GM19328 (cell line): ENCODE measurements around the gene URI1.
"Not testable (repeated sequence)": the region's sequence is repeated elsewhere in the genome, so short reads cannot be mapped to it uniquely, and the experiment has no call there.

Source experiments
- ATAC-seq: cut with Tn5 transposase; IDR thresholded peaks from one replicate; pipeline ENCODE4 v1.9.1; 2021; ENCODE audit warnings: mild to moderate bottlenecking, moderate library complexity; ENCODE audit not compliant: unreplicated experiment

URI1 gene

DNA sequence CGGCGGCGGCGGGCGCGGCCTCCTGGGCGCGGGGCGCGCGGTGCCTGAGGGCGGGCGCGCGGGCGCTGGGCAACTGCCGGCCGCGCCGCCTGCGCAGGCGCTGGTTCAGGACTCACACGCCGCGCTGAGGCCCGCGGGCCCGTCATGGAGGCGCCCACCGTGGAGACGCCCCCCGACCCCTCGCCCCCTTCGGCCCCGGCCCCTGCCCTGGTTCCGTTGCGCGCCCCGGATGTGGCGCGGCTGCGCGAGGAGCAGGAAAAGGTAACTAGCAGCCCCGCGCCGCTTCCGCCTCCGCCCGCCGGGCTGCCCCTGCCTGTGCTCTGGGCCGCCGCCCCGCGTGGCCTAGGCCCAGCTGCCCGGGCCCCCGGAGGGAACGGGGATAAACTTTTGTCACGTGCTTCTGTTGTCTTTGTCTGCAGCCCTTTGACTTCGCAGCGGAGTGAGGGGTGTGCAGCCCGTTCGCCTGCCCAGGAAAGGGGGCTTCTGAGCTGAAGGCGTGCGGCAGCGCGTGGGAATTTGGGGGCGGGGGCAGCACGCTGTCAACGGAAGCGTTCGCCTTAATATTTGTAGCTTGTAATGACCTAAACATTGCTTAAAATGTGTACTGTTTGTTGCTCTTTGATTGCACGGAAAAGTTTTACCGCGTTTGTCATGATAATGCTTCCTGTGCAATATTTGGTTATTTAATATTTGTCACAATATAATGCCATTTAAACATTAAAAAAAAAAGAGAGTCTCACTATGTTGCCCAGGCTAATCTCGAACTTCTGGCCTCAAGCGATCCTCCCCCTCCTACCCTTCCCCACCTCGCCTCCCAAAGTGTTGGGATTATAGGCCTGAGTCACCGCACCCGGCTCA is 594 bp downstream of the URI1 start:
- ATAC-seq = peak; percentile 63

DNA sequence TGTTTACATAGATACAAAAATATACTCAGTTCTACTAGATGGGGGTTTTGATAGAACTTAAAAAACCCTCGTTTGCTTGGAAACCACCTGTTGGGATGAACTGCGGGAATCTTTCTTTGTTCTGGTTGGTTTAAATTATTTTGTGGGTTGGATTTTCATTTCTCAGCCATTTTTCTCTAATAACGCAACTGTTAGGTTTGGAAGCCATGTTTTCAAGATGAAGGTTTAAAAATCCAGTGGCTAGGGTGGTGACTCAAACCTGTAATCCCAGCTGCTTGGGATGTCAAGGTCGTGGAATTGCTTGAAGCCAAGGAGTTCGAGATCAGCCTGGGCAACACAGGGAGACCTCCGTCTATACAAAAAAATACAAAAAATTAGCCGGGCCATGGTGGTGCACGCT is 1.6 kb downstream of the URI1 start:
- ATAC-seq = no peak

- no peak for ATAC-seq
Observed at GRCh38 chr19:29944390-29945012, 2.5 kb downstream of the URI1 start.

DNA sequence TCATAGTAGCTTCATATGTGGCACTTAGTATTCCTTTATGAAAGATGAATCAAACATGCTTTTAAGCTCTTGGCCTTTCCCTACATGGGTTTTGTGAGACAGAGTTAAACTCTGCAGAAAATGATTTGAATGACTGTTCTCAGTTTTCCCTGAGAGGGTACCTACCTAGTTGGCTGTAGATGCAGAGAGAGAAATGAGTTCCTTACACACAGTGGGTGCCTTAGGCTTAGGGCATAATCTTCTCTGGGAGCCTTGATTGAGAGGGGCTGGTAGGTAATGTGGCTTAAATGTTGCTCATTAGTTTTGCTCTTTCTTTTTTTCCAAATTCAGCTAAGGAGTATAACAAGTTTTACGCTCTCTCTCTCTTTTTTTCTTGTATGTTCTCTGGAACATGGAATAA is 3.0 kb downstream of the URI1 start:
- ATAC-seq = no peak

DNA sequence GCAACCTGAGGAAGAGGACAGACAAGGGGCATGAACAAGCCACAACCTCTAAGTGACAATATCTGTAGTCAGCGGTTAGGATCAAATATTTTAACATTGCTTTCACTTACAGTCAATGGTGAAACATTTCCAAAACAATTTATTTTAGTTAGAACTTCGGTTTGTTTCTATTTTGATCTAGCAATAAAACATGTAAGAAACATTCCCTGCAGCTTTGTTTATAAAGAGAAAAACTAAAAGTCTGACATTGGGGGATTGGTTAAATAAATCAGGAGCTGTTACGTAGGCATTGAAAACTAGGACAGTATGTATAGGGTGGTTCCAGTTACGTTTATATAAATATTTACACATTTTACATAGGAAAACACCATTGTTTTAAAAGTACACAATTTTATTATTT is 3.4 kb downstream of the URI1 start:
- no peak for ATAC-seq

DNA sequence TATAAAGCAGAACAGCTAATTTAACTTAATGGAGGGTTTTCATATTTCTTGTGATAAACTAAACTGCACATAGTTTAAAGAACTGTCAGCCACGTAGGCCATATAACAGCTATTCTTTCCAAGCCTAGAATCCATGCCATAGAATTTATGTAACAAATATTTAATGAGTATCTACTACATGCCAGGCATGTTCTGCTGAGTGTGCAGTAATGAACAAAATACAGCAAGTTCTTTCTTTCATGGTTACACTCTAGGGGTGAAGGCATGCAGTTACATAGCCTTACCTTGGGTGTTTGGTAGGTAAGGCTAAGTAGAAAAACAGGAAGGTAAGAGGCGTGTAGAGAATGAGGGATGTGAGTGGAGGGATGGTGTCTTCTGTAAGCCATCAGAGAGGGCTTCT is 4.6 kb downstream of the URI1 start:
- no peak for ATAC-seq

DNA sequence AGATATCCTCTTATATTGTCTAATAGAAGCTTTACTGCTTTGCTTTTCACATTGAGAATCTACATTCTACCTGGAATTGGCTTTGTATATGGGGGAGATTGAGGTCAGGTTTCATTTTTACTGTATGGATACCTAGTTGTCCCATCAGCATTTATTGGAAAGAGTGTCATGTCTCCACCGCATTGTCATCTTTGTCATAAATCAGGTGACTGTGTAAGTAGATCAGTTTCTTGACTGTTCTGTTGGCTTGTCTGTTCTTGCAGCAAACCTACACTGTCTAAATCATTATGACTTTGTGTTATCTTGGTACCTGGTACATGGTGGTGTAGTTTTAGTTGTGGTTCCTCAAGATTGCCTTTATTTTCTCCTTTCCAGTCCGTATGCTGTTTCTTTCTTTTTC is 5.8 kb downstream of the URI1 start:
- no peak for ATAC-seq

DNA sequence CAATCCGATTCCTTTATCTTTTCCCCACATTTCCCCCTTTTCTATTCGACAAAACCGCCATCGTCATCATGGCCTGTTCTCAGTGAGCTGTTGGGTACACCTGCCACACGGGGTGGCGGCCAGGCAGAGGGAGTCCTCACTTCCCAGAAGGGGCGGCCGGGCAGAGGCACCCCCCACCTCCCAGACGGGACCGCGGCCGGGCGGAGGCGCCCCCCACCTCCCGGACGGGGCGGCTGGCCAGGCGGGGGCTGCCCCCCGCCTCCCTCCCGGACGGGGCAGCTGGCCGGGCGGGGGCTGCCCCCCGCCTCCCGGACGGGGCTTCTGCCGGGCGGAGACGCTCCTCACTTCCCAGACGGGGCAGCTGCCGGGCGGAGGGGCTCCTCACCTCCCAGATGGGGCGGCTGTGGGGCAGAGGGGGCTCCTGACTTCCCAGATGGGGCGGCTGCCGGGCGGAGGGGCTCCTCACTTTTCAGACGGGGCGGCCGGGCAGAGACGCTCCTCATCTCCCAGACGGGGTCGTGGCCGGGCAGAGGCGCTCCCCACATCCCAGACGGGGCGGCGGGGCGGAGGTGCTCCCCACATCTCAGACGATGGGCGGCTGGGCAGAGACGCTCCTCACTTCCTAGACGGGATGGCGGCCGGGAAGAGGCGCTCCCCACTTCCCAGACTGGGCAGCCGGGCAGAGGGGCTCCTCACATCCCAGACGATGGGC is 6.9 kb downstream of the URI1 start:
- not testable (repeated sequence) for ATAC-seq

GRCh38 chr19:29952177-29952576 is 10.1 kb downstream of the URI1 start:
- ATAC-seq = no peak

DNA sequence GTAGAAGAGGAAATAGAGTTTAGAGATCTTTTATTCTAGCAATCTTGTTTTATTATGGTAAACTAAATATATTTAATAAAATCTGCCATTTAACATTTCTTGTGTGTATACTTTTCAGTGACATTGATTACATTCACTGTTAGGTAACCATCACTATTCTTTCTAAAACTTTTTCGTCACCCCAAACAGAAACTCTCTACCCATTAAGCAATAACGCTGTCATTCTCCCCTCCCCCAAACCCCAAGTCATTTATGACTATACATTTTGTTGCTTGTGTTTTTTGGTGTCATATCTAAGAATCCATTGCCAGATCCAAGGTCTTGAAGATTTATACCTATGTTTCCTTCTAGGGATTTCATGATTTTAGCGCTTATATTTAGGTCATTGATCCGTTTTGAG is 10.6 kb downstream of the URI1 start:
- no peak for ATAC-seq

GRCh38 chr19:29953352-29954247 is 11.6 kb downstream of the URI1 start:
- no peak for ATAC-seq

DNA sequence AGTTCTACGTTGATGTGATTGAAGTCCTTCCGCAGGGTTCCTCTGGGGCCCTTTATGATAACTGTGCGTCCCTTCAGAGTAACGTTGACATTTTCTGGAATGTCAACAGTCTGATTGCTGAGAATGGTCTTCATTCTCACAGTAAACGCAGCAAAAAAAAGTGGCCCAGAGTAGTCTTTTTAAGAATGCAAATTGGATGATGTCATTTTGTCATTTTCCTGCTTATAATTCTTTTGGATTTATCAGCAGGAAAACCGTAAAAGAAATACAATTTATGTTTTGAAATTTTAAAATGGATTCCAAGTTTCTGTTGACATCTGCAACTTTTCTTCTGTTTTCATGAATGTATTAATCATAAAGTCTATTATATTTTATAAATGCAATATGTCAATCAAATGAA is 14.8 kb downstream of the URI1 start:
- no peak for ATAC-seq

DNA sequence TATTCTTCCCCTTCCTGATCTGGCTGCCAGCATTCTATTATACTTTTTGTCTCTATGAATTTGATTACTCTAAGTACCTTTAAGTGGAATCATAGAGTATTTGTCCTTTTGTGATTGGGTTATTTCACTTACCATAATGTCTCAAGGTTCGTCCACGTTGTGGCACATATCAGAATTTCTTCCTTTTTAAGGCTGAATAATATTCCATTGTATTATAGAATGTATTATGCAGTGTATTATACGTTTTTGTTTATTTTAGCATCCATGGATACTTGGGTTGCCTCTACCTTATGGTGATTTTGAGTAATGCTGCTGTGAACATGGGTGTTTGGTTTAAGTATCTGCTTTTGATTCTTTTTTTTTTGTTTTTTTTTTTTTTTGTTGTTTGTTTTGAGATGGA is 19.3 kb downstream of the URI1 start:
- ATAC-seq = no peak

- ATAC-seq = no peak
Observed at GRCh38 chr19:29962793-29963192, 20.8 kb downstream of the URI1 start.

GRCh38 chr19:29963576-29963975 is 21.5 kb downstream of the URI1 start:
- ATAC-seq = no peak

DNA sequence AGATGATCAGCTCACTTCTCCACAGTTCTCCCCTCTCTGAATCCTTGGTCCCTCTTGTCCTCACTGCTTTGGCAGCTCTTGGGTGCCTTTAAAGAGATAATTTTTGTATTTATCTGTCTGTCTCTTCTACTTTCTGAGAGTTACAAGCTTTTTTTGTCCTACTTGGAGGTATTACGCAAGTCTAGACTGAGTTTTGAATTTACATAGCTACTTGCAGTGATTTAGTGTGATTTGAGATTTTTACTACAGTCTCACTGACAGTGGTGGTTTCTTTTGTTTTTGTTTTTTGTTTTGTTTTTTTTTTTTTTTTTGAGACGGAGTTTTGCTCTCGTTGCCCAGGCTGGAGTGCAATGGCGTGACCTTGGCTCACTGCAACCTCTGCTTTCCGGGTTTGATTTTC is 22.1 kb downstream of the URI1 start:
- ATAC-seq = no peak

DNA sequence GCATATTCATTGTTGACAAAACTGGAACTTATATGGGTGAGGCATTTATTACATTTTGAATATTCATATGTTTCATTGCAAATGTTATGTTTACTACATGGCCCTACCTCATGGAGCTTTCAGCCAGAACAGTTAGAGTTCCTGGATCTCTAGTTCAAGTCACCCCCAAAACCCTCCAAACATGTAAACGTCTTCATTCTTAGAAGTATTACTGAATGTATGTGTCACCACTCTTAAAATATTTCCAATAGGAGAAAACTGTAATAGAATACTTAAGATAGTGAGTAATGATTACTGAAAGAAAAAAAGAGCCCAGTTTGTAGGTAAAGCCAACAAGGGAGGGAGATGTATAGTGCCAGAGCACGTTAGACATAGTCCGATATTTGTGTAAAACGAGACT is 23.5 kb downstream of the URI1 start:
- ATAC-seq = no peak

DNA sequence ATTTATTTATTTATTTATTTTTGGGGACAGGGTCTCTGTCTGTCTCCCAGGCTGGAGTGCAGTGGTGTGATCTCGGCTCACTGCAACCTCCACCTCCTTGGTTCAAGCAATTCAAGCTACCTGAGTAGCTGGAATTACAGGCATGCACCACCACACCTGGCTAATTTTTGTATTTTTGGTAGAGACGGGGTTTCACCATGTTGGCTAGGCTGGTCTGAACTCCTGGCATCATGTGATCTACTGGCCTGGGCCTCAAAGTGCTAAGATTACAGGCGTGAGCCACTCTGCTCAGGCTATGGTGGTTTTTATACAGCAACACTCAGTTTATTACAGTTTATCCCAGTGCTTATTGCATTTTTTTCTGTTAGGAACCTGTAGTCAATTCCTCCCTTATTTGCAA is 24.1 kb downstream of the URI1 start:
- ATAC-seq = not testable (repeated sequence)

DNA sequence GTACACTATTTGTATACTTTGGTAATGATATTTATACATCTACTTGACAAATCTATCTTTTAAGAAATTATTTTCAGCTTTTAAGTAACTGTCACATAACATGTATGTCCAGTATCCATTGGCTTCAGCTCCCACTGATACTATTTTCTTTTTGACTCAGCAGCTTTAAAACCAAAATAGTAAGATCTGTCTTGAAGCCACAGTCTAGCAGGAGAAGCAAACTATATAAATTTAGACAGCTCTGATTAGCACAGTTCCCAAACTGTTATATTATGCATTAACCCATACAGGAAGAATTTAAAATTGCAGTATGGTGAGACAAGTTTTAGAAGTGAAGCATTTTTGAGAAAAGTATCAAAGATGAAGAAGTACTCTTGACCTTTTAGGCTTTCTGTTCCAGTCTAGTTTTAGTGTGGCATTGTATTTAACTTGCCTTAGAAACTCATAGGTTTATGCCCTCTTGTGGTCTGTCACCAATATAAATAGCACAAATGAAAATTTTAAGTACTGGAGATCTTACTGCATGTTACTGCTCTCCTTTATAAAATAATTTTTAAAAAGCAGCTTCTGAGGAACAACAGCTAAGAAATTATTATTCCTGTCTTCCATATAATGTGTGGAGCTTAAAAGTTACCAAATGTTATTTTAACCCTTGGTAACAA is 24.7 kb downstream of the URI1 start:
- no peak for ATAC-seq

DNA sequence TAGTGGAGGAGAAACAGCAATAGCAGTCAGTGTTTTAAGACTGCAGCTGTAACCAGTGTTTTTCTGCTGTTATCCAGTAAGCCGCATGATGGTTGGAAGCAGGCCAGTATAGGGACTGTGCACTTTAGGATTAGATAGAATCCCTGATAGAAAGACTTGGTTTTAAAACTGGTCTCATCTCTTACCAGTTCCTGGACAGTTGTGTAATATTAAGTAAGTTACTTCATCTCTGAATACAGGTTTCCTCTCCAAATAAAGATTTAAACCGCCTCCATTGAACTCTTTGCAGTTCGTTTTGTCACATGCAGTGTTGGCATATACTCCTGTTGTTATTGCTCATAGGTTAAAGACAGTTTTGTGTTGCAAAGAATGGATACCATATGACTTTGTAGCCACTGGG is 25.6 kb downstream of the URI1 start:
- no peak for ATAC-seq
